NCI-H2171 (cell line): ENCODE data around the gene MYO1H.
"Not testable (repeated sequence)": the region's sequence is repeated elsewhere in the genome, so short reads cannot be mapped to it uniquely, and the experiment has no call there.

Experiments
- DNase-seq: peaks from one replicate; lab custom pipeline; 2025; lab: John Stamatoyannopoulos, UW

Gene MYO1H

GRCh38 chr12:109343677-109344076 is 4.0 kb upstream of the MYO1H start:
- DNase-seq, result no peak

- no peak for DNase-seq
These were observed 2.3 kb upstream of the MYO1H start for GRCh38 chr12:109345428-109345827.

- DNase-seq, result no peak
These were observed 780 bp upstream of the MYO1H start for GRCh38 chr12:109346920-109347319.

- no peak for DNase-seq
These were observed 4.5 kb downstream of the MYO1H start for GRCh38 chr12:109352184-109352583.

GRCh38 chr12:109356577-109356976 is 8.9 kb downstream of the MYO1H start:
- DNase-seq, result no peak

- DNase-seq, result no peak
These were observed 9.3 kb downstream of the MYO1H start for GRCh38 chr12:109357032-109357431.

GRCh38 chr12:109358154-109358869 is 10.6 kb downstream of the MYO1H start:
- DNase-seq, result no peak

GRCh38 chr12:109359131-109359690 is 11.5 kb downstream of the MYO1H start:
- no peak for DNase-seq

- no peak for DNase-seq
These were observed 22.1 kb downstream of the MYO1H start for GRCh38 chr12:109369831-109370230.

- DNase-seq, result no peak
These were observed 29.5 kb downstream of the MYO1H start for GRCh38 chr12:109377139-109377685.

GRCh38 chr12:109378569-109378968 is 30.9 kb downstream of the MYO1H start:
- DNase-seq, result no peak

- no peak for DNase-seq
These were observed 34.3 kb downstream of the MYO1H start for GRCh38 chr12:109382031-109382430.

GRCh38 chr12:109383240-109383639 is 35.5 kb downstream of the MYO1H start:
- no peak for DNase-seq

GRCh38 chr12:109385339-109386058 is 37.8 kb downstream of the MYO1H start:
- peak; percentile 42 for DNase-seq

- no peak for DNase-seq
These were observed 38.3 kb downstream of the MYO1H start for GRCh38 chr12:109386059-109386433.

- peak; percentile 64 for DNase-seq
These were observed 39.9 kb downstream of the MYO1H start for GRCh38 chr12:109387425-109388166.

GRCh38 chr12:109388167-109388563 is 40.5 kb downstream of the MYO1H start:
- DNase-seq, result no peak

- DNase-seq, result peak; percentile 75
These were observed 41.4 kb downstream of the MYO1H start for GRCh38 chr12:109389146-109389545.

- DNase-seq, result peak; percentile 34
These were observed 46.0 kb downstream of the MYO1H start for GRCh38 chr12:109393437-109394345.

- no peak for DNase-seq
These were observed 47.2 kb downstream of the MYO1H start for GRCh38 chr12:109394891-109395290.

GRCh38 chr12:109404841-109405240 is 57.1 kb downstream of the MYO1H start:
- not testable (repeated sequence) for DNase-seq
